ENCODE results near the gene MAP1S. TPM values are rescaled to one million over a fixed set of nuclear protein-coding genes. Genes with fewer than 3 reads are reported as not detected.

MAP1S gene
- polyA plus RNA-seq, 1 of the 3 experiments (the other 2 are of a cell fraction), result 18.4 TPM

DNA sequence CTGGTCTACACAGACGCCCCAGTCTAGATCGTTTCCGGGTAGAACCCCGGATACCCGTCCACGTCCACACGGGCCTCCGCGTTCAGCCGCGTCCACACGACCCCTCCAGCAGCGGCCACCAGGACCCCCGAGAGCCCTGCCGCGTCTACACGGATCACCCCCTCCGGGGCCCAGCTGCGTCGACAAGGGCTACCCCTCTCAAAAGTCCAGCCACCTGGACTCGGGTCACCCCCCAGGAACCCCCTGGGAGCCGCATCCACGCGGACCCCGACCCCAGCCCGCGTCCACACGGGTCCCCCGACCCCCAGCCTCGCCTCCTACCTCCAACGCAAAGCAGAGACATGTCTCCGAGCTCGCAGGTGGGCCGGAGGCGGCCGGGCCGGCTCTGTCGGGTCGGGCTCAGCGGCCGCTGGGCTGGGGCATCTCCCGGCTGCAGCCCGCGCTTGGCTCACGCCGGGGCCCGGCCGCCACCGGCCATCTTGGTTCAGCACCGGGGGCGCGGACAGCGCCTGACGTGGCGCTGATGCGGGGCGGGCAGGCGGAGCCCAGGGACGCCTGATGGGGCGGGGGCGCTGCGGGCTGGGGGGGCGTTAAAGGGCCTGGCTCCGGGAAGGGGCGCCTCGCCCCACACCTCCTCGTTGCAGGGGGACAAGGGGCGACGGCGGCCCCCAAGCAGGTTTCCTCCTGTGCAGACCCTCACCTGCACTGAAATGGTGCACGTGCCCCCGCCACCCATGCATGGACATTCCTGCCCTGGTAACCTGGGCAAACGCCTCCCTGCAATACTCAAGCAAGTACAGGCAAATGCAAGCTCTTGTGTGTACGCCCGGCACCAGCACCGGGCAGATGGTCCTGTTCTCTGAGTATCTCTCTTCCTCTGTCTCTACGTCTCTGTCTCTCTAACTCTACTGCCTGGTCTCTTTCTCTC lies 31.2 kb upstream of the MAP1S start, which contains the start of gene UNC13A:
Gene UNC13A, minus strand, starts transcription at position 498 of the 928 bp plus-strand sequence. Its CDS starts 155 bp downstream, at position 343.
- WGBS (ENCODE audit: low lambda C conversion rate), result 4% methylated on average over 42 of the region's 77 CpGs
- peaks cover 0 to 2% of the 10 kb centered on the region in 2 experiments; a peak in 1 of 4 replicates for H3K4me1 ChIP-seq (ENCODE audit: control insufficient read depth in 1 of 2, insufficient read depth in 2 of 2, low read depth in 1 of 2, low read length in 1 of 2)
- peak within 1 kb of the TSS; percentile 73; the same call in 1 of the 2 replicates for H3K4me2 ChIP-seq
- no peak within 1 kb of the TSS for H3K9ac ChIP-seq
- POLR2A ChIA-PET, result interaction anchor here (0.7 to 0.8 kb wide), 2 partner anchors 19 to 103 kb away, joined by 3 to 6 read pairs; no protein-coding TSS in a partner anchor
- TF ChIP-seq TEAD4 (IDR thresholded peaks at IDR 0.05; ENCODE audit: borderline replicate concordance, insufficient read depth), result no peak
- TF ChIP-seq, protein P1, sequence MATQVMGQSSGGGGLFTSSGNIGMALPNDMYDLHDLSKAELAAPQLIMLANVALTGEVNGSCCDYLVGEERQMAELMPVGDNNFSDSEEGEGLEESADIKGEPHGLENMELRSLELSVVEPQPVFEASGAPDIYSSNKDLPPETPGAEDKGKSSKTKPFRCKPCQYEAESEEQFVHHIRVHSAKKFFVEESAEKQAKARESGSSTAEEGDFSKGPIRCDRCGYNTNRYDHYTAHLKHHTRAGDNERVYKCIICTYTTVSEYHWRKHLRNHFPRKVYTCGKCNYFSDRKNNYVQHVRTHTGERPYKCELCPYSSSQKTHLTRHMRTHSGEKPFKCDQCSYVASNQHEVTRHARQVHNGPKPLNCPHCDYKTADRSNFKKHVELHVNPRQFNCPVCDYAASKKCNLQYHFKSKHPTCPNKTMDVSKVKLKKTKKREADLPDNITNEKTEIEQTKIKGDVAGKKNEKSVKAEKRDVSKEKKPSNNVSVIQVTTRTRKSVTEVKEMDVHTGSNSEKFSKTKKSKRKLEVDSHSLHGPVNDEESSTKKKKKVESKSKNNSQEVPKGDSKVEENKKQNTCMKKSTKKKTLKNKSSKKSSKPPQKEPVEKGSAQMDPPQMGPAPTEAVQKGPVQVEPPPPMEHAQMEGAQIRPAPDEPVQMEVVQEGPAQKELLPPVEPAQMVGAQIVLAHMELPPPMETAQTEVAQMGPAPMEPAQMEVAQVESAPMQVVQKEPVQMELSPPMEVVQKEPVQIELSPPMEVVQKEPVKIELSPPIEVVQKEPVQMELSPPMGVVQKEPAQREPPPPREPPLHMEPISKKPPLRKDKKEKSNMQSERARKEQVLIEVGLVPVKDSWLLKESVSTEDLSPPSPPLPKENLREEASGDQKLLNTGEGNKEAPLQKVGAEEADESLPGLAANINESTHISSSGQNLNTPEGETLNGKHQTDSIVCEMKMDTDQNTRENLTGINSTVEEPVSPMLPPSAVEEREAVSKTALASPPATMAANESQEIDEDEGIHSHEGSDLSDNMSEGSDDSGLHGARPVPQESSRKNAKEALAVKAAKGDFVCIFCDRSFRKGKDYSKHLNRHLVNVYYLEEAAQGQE (IDR thresholded peaks at IDR 0.05; ENCODE audit: low read depth, low read length), result peak; percentile 99
- TF ChIP-seq JUND (IDR thresholded peaks at IDR 0.05), result no peak
- TF ChIP-seq YY1 (IDR thresholded peaks at IDR 0.05; ENCODE audit: low read depth), result peak; percentile 86
- TF ChIP-seq, protein P2, sequence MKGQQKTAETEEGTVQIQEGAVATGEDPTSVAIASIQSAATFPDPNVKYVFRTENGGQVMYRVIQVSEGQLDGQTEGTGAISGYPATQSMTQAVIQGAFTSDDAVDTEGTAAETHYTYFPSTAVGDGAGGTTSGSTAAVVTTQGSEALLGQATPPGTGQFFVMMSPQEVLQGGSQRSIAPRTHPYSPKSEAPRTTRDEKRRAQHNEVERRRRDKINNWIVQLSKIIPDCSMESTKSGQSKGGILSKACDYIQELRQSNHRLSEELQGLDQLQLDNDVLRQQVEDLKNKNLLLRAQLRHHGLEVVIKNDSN (IDR thresholded peaks at IDR 0.05; ENCODE audit: borderline replicate concordance, low read depth), result no peak
- TF ChIP-seq, protein P3, sequence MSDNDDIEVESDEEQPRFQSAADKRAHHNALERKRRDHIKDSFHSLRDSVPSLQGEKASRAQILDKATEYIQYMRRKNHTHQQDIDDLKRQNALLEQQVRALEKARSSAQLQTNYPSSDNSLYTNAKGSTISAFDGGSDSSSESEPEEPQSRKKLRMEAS (IDR thresholded peaks at IDR 0.05; ENCODE audit: low read depth), result no peak
- 0 out of 2 replicates have a peak, but pooled peaks have one; percentile 55 for TF ChIP-seq SIN3A (IDR thresholded peaks at IDR 0.05; ENCODE audit: borderline replicate concordance, low read depth, low read length)
- TF ChIP-seq RAD21 (IDR thresholded peaks at IDR 0.05; ENCODE audit: low read length), result no peak
- TF ChIP-seq TAF1 (IDR thresholded peaks at IDR 0.05; ENCODE audit: borderline replicate concordance, low read depth, low read length), result no peak
- TF ChIP-seq GATA2 (CRISPR knock-in tag; IDR thresholded peaks at IDR 0.05), result no peak
- no peak for TF ChIP-seq NFIC (IDR thresholded peaks at IDR 0.05; ENCODE audit: borderline replicate concordance)
- no peak for TF ChIP-seq CHD2 (IDR thresholded peaks at IDR 0.05; ENCODE audit: low read length, partially characterized antibody)
- peak; percentile 76; the same call in 1 of the 2 replicates for TF ChIP-seq MXI1 (IDR thresholded peaks at IDR 0.05; ENCODE audit: low read depth, low read length)
- H3K4me3 ChIP-seq (ENCODE audit: low read depth in 2 of 2, low read length in 1 of 2), result peak within 1 kb of the TSS; percentile 29 to 49; a peak in 3 of 4 replicates
- H3K36me3 ChIP-seq (replicated peaks in 1 of 2; ENCODE audit: control insufficient read depth in 1 of 2, insufficient read depth in 2 of 2, low read length in 1 of 2), result no peaks in the 10 kb centered on the region
- H3K27ac ChIP-seq (ENCODE audit: low read depth in 2 of 2, low read length in 1 of 2), result peak within 1 kb of the TSS in 1 of 2 experiments; percentile 54; a peak in 2 of 4 replicates
- no peaks in the 10 kb centered on the region; the same call in 1 of the 2 replicates for H4K20me1 ChIP-seq (ENCODE audit: insufficient read depth)
- no peaks in the 10 kb centered on the region for H3K9me3 ChIP-seq
- no peaks in the 10 kb centered on the region for H3F3A ChIP-seq (replicated peaks; ENCODE audit: insufficient read depth)
- no peaks in the 10 kb centered on the region for H3K79me2 ChIP-seq (ENCODE audit: insufficient read depth)
- CTCF ChIA-PET, result interaction anchor here (0.7 to 2.5 kb wide), 6 partner anchors 10 to 167 kb away, joined by 3 to 20 read pairs (median 4); partner anchors contain the start of gene MAP1S
- peaks cover 12% of the 10 kb centered on the region; the same call in 1 of the 2 replicates for H3K27me3 ChIP-seq (ENCODE audit: insufficient read depth)
- peak; percentile 96 for DNase-seq
- H2AFZ ChIP-seq (ENCODE audit: low read depth), result no peak within 1 kb of the TSS
- no peaks in the 10 kb centered on the region for H3K9me2 ChIP-seq

Data from SK-N-SH (cell line).